Stimulated activated memory B cell treated with anti-CD40 and anti-IgM and Interleukin-4, amounts not matched to agents 10 μg/mL and 1 μg/mL and 100 μg/mL, for 72 hours (primary cell): ENCODE measurements around the gene CXorf49B.
"Not testable (repeated sequence)": the region's sequence is repeated elsewhere in the genome, so short reads cannot be mapped to it uniquely, and the experiment has no call there.

Experiments used
- ATAC-seq: fragments of 150-1000 bp; cut with Tn5 transposase; 2 replicates; pipeline ENCODE4 v1.10.0; 2021
- H3K27ac Mint-ChIP-seq: one replicate; pipeline ENCODE4 v1.8.0; 2022; ENCODE audit warnings: mild to moderate bottlenecking, mixed read lengths
- H3K27me3 Mint-ChIP-seq: one replicate; pipeline ENCODE4 v1.8.0; 2022; ENCODE audit warnings: mixed read lengths
- H3K36me3 Mint-ChIP-seq: one replicate; pipeline ENCODE4 v1.8.0; 2022; ENCODE audit warnings: mixed read lengths
- H3K4me1 Mint-ChIP-seq: one replicate; pipeline ENCODE4 v1.8.0; 2022; ENCODE audit warnings: mixed read lengths
- H3K4me3 Mint-ChIP-seq: one replicate; pipeline ENCODE4 v1.8.0; 2022; ENCODE audit warnings: mild to moderate bottlenecking, moderate library complexity, mixed read lengths
- H3K9me3 Mint-ChIP-seq: one replicate; pipeline ENCODE4 v1.8.0; 2022; ENCODE audit warnings: mixed read lengths

Gene CXorf49B

GRCh38 chrX:71763049-71763448, at the start of gene CXorf49B:
CXorf49B (plus strand) TSS chrX:71763349; CDS start chrX:71763424, 75 bp downstream.
- not testable (repeated sequence) for H3K4me3 Mint-ChIP-seq, H3K9me3 Mint-ChIP-seq, H3K27ac Mint-ChIP-seq, H3K27me3 Mint-ChIP-seq, H3K36me3 Mint-ChIP-seq, ATAC-seq, H3K4me1 Mint-ChIP-seq

- H3K27me3 Mint-ChIP-seq, H3K9me3 Mint-ChIP-seq, H3K4me3 Mint-ChIP-seq, H3K4me1 Mint-ChIP-seq, H3K36me3 Mint-ChIP-seq, H3K27ac Mint-ChIP-seq, ATAC-seq: not testable (repeated sequence)
These were observed 49.1 kb upstream of the CXorf49B start for GRCh38 chrX:71714064-71714463.

DNA sequence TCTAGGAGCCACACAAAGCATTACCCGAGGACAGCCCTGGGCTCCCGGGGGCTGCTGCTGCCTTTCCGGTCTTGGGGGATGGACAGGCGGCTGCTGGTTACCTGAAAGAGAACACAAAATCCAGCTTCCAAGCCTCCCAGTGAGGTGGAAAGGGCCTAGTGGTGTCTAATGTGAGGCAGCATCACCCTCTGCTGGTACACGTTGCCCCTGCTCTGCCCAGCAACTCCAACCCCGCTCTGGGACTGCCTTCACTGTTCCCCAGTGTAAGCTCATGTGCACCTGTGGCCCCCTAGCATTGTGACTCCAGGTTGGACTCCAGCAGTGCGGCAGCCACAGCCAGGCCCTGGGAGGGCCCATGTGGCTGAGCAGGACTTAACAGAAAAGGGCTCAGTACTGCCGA, 47.6 kb upstream of the CXorf49B start:
- H3K9me3 Mint-ChIP-seq, H3K36me3 Mint-ChIP-seq, H3K27me3 Mint-ChIP-seq, ATAC-seq, H3K4me3 Mint-ChIP-seq, H3K4me1 Mint-ChIP-seq, H3K27ac Mint-ChIP-seq: not testable (repeated sequence)

- not testable (repeated sequence) for H3K27ac Mint-ChIP-seq, H3K36me3 Mint-ChIP-seq, ATAC-seq, H3K4me1 Mint-ChIP-seq, H3K4me3 Mint-ChIP-seq, H3K9me3 Mint-ChIP-seq, H3K27me3 Mint-ChIP-seq
These were observed 46.8 kb upstream of the CXorf49B start for GRCh38 chrX:71716323-71716722.

GRCh38 chrX:71718185-71718584, 45.0 kb upstream of the CXorf49B start, which contains the start of gene CXorf49:
CXorf49 (minus strand) TSS chrX:71718285; CDS start chrX:71718151, 134 bp downstream.
- H3K27ac Mint-ChIP-seq, ATAC-seq, H3K4me3 Mint-ChIP-seq, H3K4me1 Mint-ChIP-seq, H3K27me3 Mint-ChIP-seq, H3K36me3 Mint-ChIP-seq, H3K9me3 Mint-ChIP-seq: not testable (repeated sequence)

DNA sequence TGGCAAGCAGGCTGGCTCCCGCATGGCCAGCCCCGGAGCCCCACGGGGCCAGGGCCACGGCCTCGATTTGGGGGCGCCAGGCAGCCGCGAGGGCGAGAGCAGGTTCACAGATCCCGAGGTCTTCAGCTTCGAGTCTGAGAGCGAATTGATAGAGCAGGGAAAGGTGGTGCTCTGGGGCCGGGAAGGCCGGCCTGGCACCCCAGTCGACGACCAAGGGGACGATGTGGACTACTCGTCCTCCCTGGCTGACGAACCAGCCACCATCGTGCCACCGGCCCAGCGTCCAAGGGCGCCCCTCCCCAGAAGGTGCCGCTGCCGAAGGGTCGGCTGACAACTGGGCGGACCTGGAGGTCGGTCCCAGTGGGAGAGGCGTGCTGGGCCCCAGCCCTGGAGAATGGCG, 44.0 kb upstream of the CXorf49B start:
- not testable (repeated sequence) for H3K27me3 Mint-ChIP-seq, ATAC-seq, H3K4me3 Mint-ChIP-seq, H3K9me3 Mint-ChIP-seq, H3K27ac Mint-ChIP-seq, H3K36me3 Mint-ChIP-seq, H3K4me1 Mint-ChIP-seq

- ATAC-seq, H3K9me3 Mint-ChIP-seq, H3K36me3 Mint-ChIP-seq, H3K4me1 Mint-ChIP-seq, H3K27me3 Mint-ChIP-seq, H3K27ac Mint-ChIP-seq, H3K4me3 Mint-ChIP-seq: not testable (repeated sequence)
These were observed 42.8 kb upstream of the CXorf49B start for GRCh38 chrX:71720289-71720886.

DNA sequence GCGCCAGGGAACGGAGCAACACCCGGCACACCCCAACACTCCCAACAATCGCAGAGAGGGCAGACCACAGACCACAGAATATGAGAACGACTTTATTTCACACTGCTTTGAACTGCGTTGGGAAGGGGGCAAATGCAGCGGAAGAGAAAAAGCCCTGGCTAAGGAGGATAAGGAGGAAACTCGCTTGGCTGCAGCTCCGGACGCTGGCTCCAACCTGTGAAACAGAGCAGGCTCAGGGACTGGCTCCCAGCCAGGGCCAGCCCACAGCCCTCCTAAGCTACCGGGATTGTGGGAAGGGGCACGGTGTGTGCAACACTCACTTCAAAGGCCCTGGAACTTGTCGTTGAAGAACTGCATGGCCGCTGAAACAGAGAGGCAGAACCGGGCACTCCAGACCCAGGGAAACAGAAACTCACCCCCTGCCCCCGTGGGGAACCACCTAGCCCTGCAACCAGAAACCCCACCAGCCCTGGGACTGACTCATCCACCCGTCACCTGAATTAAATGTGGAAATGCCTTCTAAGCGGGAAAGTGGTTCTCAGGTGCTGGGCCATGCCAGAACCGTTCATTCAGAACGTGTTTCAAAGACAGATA, 2.4 kb upstream of the CXorf49B start:
- H3K27ac Mint-ChIP-seq, H3K4me1 Mint-ChIP-seq, H3K27me3 Mint-ChIP-seq, H3K9me3 Mint-ChIP-seq, H3K4me3 Mint-ChIP-seq, H3K36me3 Mint-ChIP-seq, ATAC-seq: not testable (repeated sequence)

- not testable (repeated sequence) for H3K27ac Mint-ChIP-seq, H3K4me1 Mint-ChIP-seq, H3K36me3 Mint-ChIP-seq, ATAC-seq, H3K4me3 Mint-ChIP-seq, H3K9me3 Mint-ChIP-seq, H3K27me3 Mint-ChIP-seq
These were observed 1.7 kb downstream of the CXorf49B start for GRCh38 chrX:71764832-71765231.

GRCh38 chrX:71765613-71766012, 2.5 kb downstream of the CXorf49B start:
- not testable (repeated sequence) for H3K27me3 Mint-ChIP-seq, ATAC-seq, H3K9me3 Mint-ChIP-seq, H3K27ac Mint-ChIP-seq, H3K4me1 Mint-ChIP-seq, H3K4me3 Mint-ChIP-seq, H3K36me3 Mint-ChIP-seq

DNA sequence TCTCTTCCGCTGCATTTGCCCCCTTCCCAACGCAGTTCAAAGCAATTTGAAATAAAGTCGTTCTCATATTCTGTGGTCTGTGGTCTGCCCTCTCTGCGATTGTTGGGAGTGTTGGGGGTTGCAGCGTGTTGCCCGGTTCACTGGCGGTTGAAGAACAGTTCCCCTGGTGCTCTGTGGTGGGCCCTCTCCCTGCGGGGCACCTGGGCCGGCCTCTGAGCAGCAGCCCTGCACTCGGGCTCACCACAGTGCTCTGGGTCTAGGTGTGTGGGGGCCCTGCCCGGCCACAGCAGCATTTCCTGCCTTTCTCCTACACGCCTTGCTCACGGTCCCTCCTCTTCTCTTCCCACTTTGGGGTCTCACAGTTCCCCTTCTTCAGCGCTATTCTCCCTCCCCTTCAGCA, 4.0 kb downstream of the CXorf49B start:
- not testable (repeated sequence) for ATAC-seq, H3K36me3 Mint-ChIP-seq

GRCh38 chrX:71778322-71778721, 15.2 kb downstream of the CXorf49B start:
- not testable (repeated sequence) for H3K4me3 Mint-ChIP-seq, H3K27ac Mint-ChIP-seq, H3K27me3 Mint-ChIP-seq, H3K36me3 Mint-ChIP-seq, H3K9me3 Mint-ChIP-seq, ATAC-seq, H3K4me1 Mint-ChIP-seq

More for the DNA sequence above, 4.0 kb downstream of the CXorf49B start:
- not testable (repeated sequence) for H3K4me1 Mint-ChIP-seq, H3K27ac Mint-ChIP-seq, H3K27me3 Mint-ChIP-seq, H3K4me3 Mint-ChIP-seq, H3K9me3 Mint-ChIP-seq

- H3K27me3 Mint-ChIP-seq, H3K4me1 Mint-ChIP-seq, ATAC-seq, H3K27ac Mint-ChIP-seq, H3K36me3 Mint-ChIP-seq, H3K4me3 Mint-ChIP-seq, H3K9me3 Mint-ChIP-seq: not testable (repeated sequence)
These were observed 19.2 kb downstream of the CXorf49B start for GRCh38 chrX:71782225-71782949.

DNA sequence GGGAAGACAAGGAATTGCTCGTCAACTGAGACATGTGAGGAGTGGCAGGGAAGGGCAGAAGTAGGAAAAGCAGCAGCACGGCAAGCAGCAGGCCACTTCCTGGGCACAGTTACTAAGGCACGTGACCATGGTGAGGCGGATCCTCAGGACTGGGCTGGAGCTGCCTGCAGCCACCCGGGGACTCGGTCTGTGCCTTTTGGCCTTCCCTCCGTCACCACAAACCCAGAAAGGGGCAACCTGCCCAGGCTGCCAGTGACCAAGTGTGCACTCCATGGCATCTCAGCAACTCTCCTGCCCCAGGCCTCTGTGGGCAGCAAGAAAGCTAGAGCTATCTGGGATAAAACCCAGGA, 19.8 kb downstream of the CXorf49B start:
- not testable (repeated sequence) for H3K4me1 Mint-ChIP-seq, H3K4me3 Mint-ChIP-seq, ATAC-seq, H3K27ac Mint-ChIP-seq, H3K27me3 Mint-ChIP-seq, H3K9me3 Mint-ChIP-seq, H3K36me3 Mint-ChIP-seq

DNA sequence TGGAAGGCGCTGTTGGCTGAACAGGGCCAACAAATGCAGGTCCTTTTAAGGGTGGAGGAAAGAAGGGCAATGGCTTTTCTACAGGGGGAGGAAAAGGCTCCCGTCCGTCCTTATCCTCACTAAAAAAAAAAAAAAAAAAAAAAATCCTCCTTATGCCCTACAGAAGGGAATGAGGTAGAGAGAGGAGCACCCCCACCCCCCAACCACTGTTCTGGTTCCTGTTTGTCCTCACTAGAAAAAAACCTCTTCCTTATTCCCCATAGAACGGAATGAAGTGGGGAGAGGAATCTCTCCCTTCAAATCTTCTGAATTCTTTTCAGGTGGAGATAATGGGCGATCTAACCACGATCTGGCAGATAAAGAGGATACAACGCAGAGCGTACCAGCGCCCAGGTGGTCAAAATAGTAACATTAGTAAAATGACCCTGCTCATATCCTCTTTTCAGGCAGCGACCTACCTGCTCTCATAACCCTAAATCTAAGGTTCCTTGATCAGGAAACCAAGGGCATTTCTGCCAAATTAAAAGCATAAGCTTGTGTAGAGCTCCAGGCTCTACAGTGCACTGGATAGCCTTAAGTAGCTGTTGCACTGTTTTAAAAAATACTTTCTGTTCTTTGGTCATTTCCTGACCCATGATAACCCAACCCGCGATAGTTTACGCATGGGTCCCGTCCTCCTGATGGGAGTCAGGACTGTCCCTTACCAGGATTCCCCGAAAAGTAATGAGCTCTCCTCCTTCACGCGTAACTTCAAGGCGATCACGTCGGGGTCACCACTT, 20.6 kb downstream of the CXorf49B start:
- not testable (repeated sequence) for H3K4me3 Mint-ChIP-seq, H3K4me1 Mint-ChIP-seq, H3K27ac Mint-ChIP-seq, H3K9me3 Mint-ChIP-seq, H3K36me3 Mint-ChIP-seq, ATAC-seq, H3K27me3 Mint-ChIP-seq
